Esophagus muscularis mucosa (tissue), 4 donors: ENCODE measurements around the gene CARD14. TPM values are rescaled to one million over a fixed set of nuclear protein-coding genes. Genes with fewer than 3 reads are reported as not detected.

ENCODE experiments used
- DNase-seq: peaks from one replicate; pipeline ENCODE4 v3.0.0-alpha.2; 2017; ENCODE audit errors: extremely low spot score
- H3K27ac ChIP-seq, 4 donors: fragments of 200-600 bp; sonication (generic); replicated peaks in 1 of 4; 1 replicate in 3 of 4; 2 replicates in 1 of 4; pipeline ENCODE4 v1.5.1; 2016 to 2019; ENCODE audit warnings: mild to moderate bottlenecking in 1 of 4
- H3K27me3 ChIP-seq, 4 donors: fragments of 200-600 bp; sonication (generic); one replicate each; pipeline versions ENCODE4 v1.5.1 to v1.6.0; 2016 to 2019
- H3K36me3 ChIP-seq, 4 donors: fragments of 200-600 bp; sonication (generic); one replicate each; pipeline ENCODE4 v1.5.1; 2016 to 2019
- H3K4me1 ChIP-seq, 4 donors: fragments of 200-600 bp; sonication (generic); one replicate each; pipeline ENCODE4 v1.5.1; 2016 to 2019
- H3K4me3 ChIP-seq, 4 donors: fragments of 200-600 bp; sonication (generic); 1 replicate in 2 of 4; 2 replicates in 2 of 4; pipeline ENCODE4 v1.5.1; 2016 to 2019; ENCODE audit warnings: mild to moderate bottlenecking in 4 of 4, moderate library complexity in 1 of 4
- H3K9me3 ChIP-seq, 4 donors: fragments of 200-600 bp; sonication (generic); 1 replicate in 3 of 4; 2 replicates in 1 of 4; pipeline ENCODE4 v1.5.1; 2016 to 2019
- CTCF ChIP-seq, 3 experiments: fragments of 200-600 bp in 2 of 3; fragments of 450-650 bp in 1 of 3; sonication (generic) in 2 of 3; IDR thresholded peaks; one replicate each; pipeline ENCODE4 v1.5.1; 2017 to 2019; ENCODE audit warnings: antibody characterized with exemption in 3 of 3, mild to moderate bottlenecking in 2 of 3, moderate library complexity in 1 of 3
- EP300 ChIP-seq: sonication (generic); formaldehyde crosslinking; IDR thresholded peaks from one replicate; pipeline ENCODE4 v1.6.1; 2017; ENCODE audit warnings: antibody characterized with exemption
- POLR2A ChIP-seq: fragments of 450-650 bp; IDR thresholded peaks from one replicate; pipeline ENCODE4 v1.6.1; 2017; ENCODE audit warnings: antibody characterized with exemption, moderate library complexity, mild to moderate bottlenecking, low read depth
- POLR2AphosphoS5 ChIP-seq, 2 donors: sonication (generic); formaldehyde crosslinking; IDR thresholded peaks; one replicate each; pipeline ENCODE4 v1.6.1; 2017; ENCODE audit warnings: antibody characterized with exemption in 2 of 2
- WGBS: methylation state at CpG from one replicate; pipeline ENCODE4 v1.1.5; 2018; 5-methylcytosine and 5-hydroxymethylcytosine counted together
- intact Hi-C: fragments of 100-400 bp; cut with DNase I; formaldehyde crosslinking; loops from one replicate; pipeline ENCODE4 v1.15.1; 2023
- total RNA-seq, 4 donors: library from RNA; depleted of rRNA; stranded (reverse); fragments of >200 nt; gene quantifications; one replicate each; pipeline versions ENCODE4 v1.1.0 to v1.2.1, GENCODE V29; 2016

The CARD14 gene
- total RNA-seq, 4 donors from 2014 or later, result 0.23 to 0.33 (median 0.32) TPM; not detected in 1

GRCh38 chr17:80185968-80186367 is 16.1 kb downstream of the CARD14 start:
- TF ChIP-seq EP300, result no peak
- no peak for TF ChIP-seq POLR2A
- no peak for TF ChIP-seq CTCF (IDR thresholded peaks at IDR 0.05)
- TF ChIP-seq POLR2AphosphoS5 (IDR thresholded peaks at IDR 0.05), result no peak
- H3K4me1 ChIP-seq, result peaks cover 7 to 12% (median 12%) of the 10 kb centered on the region in 4 donors
- no peaks in the 10 kb centered on the region for H3K9me3 ChIP-seq
- H3K27me3 ChIP-seq, result peaks cover 0 to 11% (median 0%) of the 10 kb centered on the region in 4 donors
- H3K27ac ChIP-seq, result no peak overlapping the region
- no peak overlapping the region for H3K4me3 ChIP-seq
- intact Hi-C loops, result no loop called here
- H3K36me3 ChIP-seq, result no peaks in the 10 kb centered on the region
- 90% methylated on average over 9 of the region's 9 CpGs for WGBS
- no peak for DNase-seq

GRCh38 chr17:80187090-80187489 is 17.3 kb downstream of the CARD14 start:
- intact Hi-C loops, result no loop called here
- Histone ChIP-seq H3K4me3 (peak overlapping the region in 3 of 4 donors; percentile 2 to 39 (median 27)), H3K27ac (no peak overlapping the region), H3K27me3 (peaks cover 0 to 16% (median 0%) of the 10 kb centered on the region in 4 donors), H3K4me1 (peaks cover 7 to 21% (median 20%) of the 10 kb centered on the region in 4 donors), H3K36me3 (no peaks in the 10 kb centered on the region), H3K9me3 (no peaks in the 10 kb centered on the region)
- TF ChIP-seq POLR2AphosphoS5 (IDR thresholded peaks at IDR 0.05) (no peak), CTCF (IDR thresholded peaks at IDR 0.05) (no peak), EP300 (no peak), POLR2A (no peak)
- WGBS, result 78% methylated on average over 16 of the region's 16 CpGs
- no peak for DNase-seq

GRCh38 chr17:80187515-80187941 is 17.7 kb downstream of the CARD14 start:
- no peak for DNase-seq
- WGBS, result 64% methylated on average over 18 of the region's 18 CpGs

GRCh38 chr17:80189611-80190010 is 19.8 kb downstream of the CARD14 start:
- Histone ChIP-seq H3K9me3 (no peaks in the 10 kb centered on the region), H3K36me3 (no peaks in the 10 kb centered on the region), H3K27ac (no peak overlapping the region), H3K27me3 (peaks cover 0 to 25% (median under 1%) of the 10 kb centered on the region in 4 donors), H3K4me1 (peaks cover 7 to 29% (median 22%) of the 10 kb centered on the region in 4 donors), H3K4me3 (no peak overlapping the region)
- no peak for DNase-seq
- TF ChIP-seq POLR2AphosphoS5 (IDR thresholded peaks at IDR 0.05), result no peak
- no peak for TF ChIP-seq CTCF (IDR thresholded peaks at IDR 0.05)
- no peak for TF ChIP-seq POLR2A
- TF ChIP-seq EP300, result no peak
- 95% methylated on average over 23 of the region's 23 CpGs for WGBS
- intact Hi-C loops, result no loop called here

More at GRCh38 chr17:80187515-80187941, 17.7 kb downstream of the CARD14 start:
- no peaks in the 10 kb centered on the region for H3K36me3 ChIP-seq
- peak overlapping the region in 3 of 4 donors; percentile 2 to 39 (median 27) for H3K4me3 ChIP-seq
- TF ChIP-seq EP300, result no peak
- peak in 1 of 2 donors; percentile 26 for TF ChIP-seq POLR2AphosphoS5 (IDR thresholded peaks at IDR 0.05)
- TF ChIP-seq POLR2A, result no peak
- TF ChIP-seq CTCF (IDR thresholded peaks at IDR 0.05), result no peak
- intact Hi-C loops, result no loop called here
- peaks cover 7 to 25% (median 22%) of the 10 kb centered on the region in 4 donors for H3K4me1 ChIP-seq
- H3K27ac ChIP-seq, result no peak overlapping the region
- H3K27me3 ChIP-seq, result peaks cover 0 to 16% (median 0%) of the 10 kb centered on the region in 4 donors
- no peaks in the 10 kb centered on the region for H3K9me3 ChIP-seq

GRCh38 chr17:80190716-80191115 is 20.9 kb downstream of the CARD14 start:
- peaks cover 7 to 29% (median 22%) of the 10 kb centered on the region in 4 donors for H3K4me1 ChIP-seq
- H3K27ac ChIP-seq, result no peak overlapping the region
- intact Hi-C loops, result no loop called here
- WGBS, result 94% methylated on average over 10 of the region's 10 CpGs
- no peaks in the 10 kb centered on the region for H3K9me3 ChIP-seq
- peaks cover 0 to 36% (median 2%) of the 10 kb centered on the region in 4 donors for H3K27me3 ChIP-seq
- H3K36me3 ChIP-seq, result no peaks in the 10 kb centered on the region
- no peak for DNase-seq
- H3K4me3 ChIP-seq, result no peak overlapping the region
- TF ChIP-seq EP300, result no peak
- no peak for TF ChIP-seq POLR2AphosphoS5 (IDR thresholded peaks at IDR 0.05)
- no peak for TF ChIP-seq CTCF (IDR thresholded peaks at IDR 0.05)
- TF ChIP-seq POLR2A, result no peak
